ENCODE data around the gene HSPA12B.
"Not testable (repeated sequence)": the region's sequence is repeated elsewhere in the genome, so short reads cannot be mapped to it uniquely, and the experiment has no call there.

DNA sequence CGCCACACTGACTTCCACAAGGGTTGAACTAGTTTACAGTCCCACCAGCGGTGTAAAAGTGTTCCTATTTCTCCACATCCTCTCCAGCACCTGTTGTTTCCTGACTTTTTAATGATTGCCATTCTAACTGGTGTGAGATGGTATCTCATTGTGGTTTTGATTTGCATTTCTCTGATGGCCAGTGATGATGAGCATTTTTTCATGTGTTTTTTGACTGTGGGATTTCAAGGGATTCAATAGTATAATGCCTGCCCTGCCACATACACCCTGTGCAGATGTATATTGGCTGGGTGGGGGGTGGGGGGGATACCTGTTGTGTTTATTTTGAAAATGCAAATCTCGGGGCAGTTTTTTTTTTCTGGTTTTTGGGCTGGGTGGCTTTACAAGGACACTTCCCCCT is 61.7 kb downstream of the HSPA12B start:
- TF ChIP-seq, protein P1, sequence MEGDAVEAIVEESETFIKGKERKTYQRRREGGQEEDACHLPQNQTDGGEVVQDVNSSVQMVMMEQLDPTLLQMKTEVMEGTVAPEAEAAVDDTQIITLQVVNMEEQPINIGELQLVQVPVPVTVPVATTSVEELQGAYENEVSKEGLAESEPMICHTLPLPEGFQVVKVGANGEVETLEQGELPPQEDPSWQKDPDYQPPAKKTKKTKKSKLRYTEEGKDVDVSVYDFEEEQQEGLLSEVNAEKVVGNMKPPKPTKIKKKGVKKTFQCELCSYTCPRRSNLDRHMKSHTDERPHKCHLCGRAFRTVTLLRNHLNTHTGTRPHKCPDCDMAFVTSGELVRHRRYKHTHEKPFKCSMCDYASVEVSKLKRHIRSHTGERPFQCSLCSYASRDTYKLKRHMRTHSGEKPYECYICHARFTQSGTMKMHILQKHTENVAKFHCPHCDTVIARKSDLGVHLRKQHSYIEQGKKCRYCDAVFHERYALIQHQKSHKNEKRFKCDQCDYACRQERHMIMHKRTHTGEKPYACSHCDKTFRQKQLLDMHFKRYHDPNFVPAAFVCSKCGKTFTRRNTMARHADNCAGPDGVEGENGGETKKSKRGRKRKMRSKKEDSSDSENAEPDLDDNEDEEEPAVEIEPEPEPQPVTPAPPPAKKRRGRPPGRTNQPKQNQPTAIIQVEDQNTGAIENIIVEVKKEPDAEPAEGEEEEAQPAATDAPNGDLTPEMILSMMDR (IDR thresholded peaks at IDR 0.05; ENCODE audit: low read depth, low read length, poor library complexity, severe bottlenecking) = not testable (repeated sequence)
- TF ChIP-seq EZH2phosphoT487 (IDR thresholded peaks at IDR 0.05; ENCODE audit: borderline replicate concordance, low read length) = not testable (repeated sequence)
